IPS DF 19.7 (cell line): ENCODE measurements around the gene HARBI1.

Experiments used
- DNase-seq: peaks from one replicate; pipeline ENCODE4 v3.0.0-alpha.2; 2013; ENCODE audit warnings: low read depth, low spot score

Gene HARBI1, protein sequence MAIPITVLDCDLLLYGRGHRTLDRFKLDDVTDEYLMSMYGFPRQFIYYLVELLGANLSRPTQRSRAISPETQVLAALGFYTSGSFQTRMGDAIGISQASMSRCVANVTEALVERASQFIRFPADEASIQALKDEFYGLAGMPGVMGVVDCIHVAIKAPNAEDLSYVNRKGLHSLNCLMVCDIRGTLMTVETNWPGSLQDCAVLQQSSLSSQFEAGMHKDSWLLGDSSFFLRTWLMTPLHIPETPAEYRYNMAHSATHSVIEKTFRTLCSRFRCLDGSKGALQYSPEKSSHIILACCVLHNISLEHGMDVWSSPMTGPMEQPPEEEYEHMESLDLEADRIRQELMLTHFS

DNA sequence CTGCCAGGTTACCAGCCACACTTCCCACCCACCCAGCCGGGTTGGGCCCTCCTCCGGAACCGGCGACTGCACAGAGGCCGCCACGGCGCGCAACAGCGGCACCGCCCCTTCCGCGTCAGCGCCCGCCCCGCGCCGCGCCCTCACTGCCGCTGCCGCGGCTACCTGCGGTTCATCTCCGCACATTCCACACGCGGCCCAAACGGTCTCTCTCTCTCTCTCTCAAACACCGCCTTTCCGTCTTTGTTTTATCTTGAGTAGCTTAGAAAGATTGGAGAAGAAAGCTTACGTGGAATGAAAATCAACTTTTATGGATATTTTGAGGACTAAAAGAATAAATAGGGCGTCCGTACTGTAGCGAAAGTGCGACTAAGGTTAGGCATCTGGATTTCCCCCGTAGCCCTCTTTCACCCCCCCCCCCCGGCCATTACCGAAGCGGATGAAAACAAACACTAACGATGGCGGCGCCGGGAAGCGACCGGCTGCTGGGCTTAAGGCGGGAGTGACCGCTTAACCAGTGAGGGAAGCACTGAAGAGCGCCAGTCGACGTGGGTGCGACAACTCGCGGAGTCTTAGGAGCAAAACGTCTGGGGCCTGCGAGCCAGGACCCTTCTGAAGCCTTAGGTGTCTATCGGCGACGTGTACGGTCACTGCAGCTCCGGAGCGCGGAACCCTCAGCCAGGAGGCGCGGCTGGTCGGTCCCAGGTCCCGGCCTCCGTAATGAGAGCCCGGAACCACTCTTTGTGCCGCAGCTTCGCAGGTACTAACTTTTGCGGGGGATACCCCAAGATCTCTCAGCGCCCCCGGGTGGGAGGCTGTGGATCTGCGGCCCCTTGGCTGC, at the start of gene HARBI1, which contains the start of gene ATG13:
Gene HARBI1, minus strand, starts transcription at position 94 of the 838 bp plus-strand sequence. CDS start 990 bp downstream, outside the sequence.
Gene ATG13, plus strand, starts transcription at position 420 of the 838 bp plus-strand sequence. CDS start 26,739 bp downstream, outside the sequence.
- DNase-seq, result no peak

DNA sequence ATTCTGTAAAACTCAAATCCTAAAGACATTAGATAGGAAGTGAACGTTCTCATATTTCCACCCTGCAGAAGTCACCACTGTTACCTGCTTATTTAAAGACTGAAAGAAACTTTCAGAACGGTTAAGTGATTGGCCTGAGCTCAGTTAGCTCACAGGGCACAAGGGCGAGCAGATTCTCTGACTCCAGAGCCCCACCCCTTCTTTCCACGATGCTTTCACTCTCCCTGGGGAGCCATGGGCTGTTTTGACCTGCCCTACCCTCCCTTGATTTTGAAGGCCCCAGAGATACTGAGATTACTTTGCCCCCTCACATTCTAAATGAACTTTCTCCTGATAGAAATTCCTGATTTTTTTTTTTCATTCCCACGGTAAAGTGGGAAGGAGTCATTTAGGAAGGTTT, 49.5 kb upstream of the HARBI1 start:
- no peak for DNase-seq

DNA sequence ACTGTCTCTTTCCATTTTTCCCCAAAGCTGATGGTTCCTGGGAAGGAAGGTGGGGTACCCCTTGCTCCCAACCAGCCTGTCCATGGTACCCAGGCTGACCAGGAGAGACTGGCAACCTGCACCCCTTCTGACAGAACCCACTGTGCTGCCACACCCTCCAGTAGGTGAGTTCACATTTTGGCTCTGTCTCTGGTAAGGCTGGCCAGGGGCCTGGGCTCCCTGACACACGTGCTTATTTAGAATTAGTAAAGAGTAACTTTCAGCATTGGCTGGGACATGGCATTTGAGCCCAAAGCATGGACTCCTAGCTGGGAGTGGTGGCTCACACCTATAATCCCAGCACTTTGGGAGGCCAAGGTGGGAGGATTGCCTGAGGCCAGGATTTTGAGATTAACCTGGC, 48.3 kb upstream of the HARBI1 start:
- no peak for DNase-seq

GRCh38 chr11:46664612-46665011, 47.6 kb upstream of the HARBI1 start:
- no peak for DNase-seq

GRCh38 chr11:46663277-46663940, 46.4 kb upstream of the HARBI1 start:
- no peak for DNase-seq

DNA sequence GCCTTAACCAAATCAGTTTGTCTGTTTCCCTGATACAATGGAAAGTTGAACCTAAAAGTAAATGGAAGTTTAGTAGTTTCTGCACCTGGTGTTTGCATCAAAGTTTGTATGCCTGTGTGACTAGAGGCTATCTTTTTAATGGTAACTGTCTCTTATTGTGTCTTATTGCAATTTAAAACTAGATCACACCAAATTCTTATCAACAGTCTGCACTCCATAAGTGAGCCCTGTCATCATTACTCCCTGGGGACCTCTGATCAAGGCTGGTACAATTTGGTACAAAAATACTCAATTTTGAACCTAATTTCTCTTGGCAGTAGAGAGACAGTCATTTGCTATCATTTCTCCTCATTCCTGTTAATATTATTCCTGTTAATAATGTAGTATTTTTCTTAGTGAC, 45.3 kb upstream of the HARBI1 start:
- DNase-seq, result no peak

GRCh38 chr11:46661836-46662235, 44.8 kb upstream of the HARBI1 start:
- no peak for DNase-seq

GRCh38 chr11:46659908-46660307, 42.9 kb upstream of the HARBI1 start:
- no peak for DNase-seq

GRCh38 chr11:46658259-46658658, 41.2 kb upstream of the HARBI1 start:
- no peak for DNase-seq

DNA sequence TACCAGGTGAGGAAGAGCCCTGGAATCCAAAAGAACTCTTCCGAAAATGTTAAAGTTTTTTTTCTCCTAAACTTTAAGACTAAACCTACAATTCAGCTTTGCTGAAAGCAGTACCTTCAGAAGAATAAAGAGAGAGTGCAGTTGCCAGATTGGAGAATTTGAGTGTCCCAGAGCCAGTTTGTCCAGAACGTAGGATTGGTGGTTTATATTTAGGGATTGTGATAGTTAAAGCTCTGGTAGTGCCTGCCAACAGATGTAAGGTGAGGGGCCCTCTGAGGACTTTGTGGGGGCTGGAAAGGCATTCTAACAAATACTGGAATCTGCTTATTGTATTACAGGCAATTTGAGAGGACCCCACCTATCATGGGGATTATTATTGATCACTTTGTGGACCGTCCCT, 40.2 kb upstream of the HARBI1 start:
- no peak for DNase-seq

- no peak for DNase-seq
These were observed 38.6 kb upstream of the HARBI1 start for GRCh38 chr11:46655631-46656030.

GRCh38 chr11:46649180-46649738, 32.2 kb upstream of the HARBI1 start:
- no peak for DNase-seq

- DNase-seq, result no peak
These were observed 27.0 kb upstream of the HARBI1 start for GRCh38 chr11:46643986-46644385.

- no peak for DNase-seq
These were observed 26.5 kb upstream of the HARBI1 start for GRCh38 chr11:46643531-46643930.

DNA sequence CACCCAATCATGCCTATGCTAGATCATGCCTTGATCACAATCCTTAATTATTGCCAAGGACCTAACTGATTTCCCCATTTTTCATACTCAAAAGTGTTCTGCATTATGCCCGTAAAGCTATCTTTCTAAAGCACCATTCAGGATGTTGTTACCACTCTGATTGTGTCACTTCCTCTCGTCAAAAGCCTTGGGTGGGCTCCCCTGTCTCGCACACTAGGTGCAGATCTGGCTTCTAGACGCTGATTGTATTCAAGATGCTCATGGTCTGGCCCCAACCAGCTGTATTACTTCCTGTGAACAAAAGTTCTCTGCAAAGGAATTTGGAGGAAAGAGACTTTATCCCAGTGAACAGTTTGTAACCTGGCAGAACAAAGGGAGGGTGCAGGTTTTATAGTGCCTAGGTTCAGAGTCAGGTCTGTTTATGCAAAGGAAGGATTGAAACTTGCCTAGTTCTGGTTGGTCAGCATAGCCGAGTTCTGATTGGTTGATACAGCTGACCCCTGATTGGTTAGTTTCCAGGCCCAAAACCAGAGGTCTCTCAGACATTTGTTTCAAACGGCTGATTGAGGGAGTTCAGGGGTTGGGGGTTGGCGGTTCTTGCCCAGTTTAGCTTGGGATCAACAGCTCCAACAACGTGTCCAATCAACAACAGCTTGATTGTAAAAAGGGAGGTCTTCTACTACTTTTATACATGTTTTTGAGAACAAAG, 25.8 kb upstream of the HARBI1 start:
- no peak for DNase-seq

GRCh38 chr11:46641639-46642038, 24.6 kb upstream of the HARBI1 start:
- DNase-seq, result no peak

GRCh38 chr11:46640036-46640788, 23.2 kb upstream of the HARBI1 start:
- no peak for DNase-seq

DNA sequence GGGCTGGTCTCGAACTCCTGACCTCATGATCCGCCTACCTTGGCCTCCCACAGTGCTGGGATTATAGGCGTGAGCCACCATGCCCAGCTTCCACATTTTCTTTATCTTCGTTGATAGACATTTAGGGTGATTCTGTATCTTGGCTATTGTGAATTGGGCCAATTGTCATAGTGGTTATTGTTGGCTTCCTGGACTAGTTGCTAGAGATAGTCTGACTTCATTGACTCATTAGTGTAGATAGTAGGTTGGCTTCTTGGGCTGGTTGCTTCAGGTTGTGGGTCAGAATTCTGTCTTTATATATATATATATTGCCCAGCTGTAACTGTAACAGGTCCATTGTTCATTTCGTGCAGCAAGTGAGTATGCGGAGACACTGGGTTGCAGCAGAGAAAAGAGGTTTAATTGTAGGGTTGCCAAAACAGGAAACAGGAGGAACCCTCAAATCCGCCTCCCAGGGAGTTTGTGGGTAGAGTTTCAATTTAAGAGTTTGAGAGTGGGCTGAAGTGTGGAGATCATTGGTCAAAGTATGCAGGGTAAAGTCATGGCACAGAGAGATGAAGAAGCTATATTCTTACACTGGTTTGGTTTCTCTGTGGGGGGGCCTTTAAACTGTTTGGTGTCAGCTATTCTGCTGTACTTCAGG, 22.3 kb upstream of the HARBI1 start:
- no peak for DNase-seq

DNA sequence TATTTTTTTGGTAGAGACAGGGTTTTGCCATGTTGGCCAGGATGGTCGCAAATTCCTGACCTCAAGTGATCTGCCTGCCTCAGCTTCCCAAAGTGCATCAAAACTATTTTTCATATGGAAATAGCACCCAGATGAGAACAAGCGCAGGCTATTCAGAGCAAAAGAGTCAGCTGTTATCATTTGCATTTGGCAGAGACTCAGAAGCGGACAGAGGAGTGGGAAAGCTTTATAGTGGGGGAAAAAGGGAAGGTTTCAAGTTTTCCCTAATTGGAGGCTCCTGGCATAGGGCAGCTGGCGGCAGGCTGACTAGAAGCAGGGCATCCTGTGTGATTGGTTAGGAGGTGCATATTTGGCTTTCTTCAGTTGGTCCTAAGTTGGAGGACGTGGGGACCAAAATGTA, 20.5 kb upstream of the HARBI1 start:
- no peak for DNase-seq

DNA sequence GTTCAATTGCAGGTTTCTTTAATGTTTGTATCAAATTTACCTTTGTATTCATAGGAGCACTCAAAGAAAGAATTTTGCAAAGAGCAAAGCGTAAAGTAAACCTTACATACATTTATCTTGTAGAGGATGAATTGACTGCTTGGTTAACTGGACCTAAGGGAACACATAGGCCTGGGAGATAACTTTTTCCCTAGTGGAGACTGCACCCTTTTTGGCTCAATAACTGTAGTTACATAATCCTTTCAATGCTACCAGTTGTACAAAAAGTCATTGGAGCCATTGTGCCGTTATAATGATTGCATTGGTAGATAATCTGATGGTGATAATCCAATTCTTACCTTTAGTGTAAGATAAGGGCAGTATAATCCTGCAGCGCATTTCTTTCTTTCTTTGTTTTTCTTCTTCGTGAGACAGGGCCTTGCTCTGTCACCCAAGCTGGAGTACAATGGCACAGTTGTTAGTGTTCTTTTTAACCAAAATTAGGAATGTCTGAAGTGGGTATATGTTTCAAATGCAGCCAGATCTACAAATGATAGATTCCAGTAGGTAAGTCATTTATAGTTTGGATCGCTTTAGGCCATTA, 18.6 kb upstream of the HARBI1 start:
- DNase-seq, result no peak
